HUES48 (cell line): Measurements from ENCODE around the gene GFPT2.

Experiments
- H3K27ac ChIP-seq: one replicate; pipeline ENCODE4 v1.7.0; 2013; ENCODE audit warnings: low read depth, low read length, inconsistent platforms
- H3K27me3 ChIP-seq: 2 replicates; pipeline ENCODE4 v1.6.1; 2013; ENCODE audit warnings: mild to moderate bottlenecking, low read length; ENCODE audit not compliant: control insufficient read depth, insufficient read depth
- H3K36me3 ChIP-seq: 2 replicates; pipeline ENCODE4 v1.6.1; 2013; ENCODE audit warnings: low read length; ENCODE audit not compliant: control insufficient read depth, insufficient read depth
- H3K4me1 ChIP-seq: 2 replicates; pipeline ENCODE4 v1.6.1; 2013; ENCODE audit warnings: mild to moderate bottlenecking, low read length; ENCODE audit not compliant: control insufficient read depth, insufficient read depth
- H3K4me3 ChIP-seq: 2 replicates; pipeline ENCODE4 v1.5.1; 2013; ENCODE audit warnings: mild to moderate bottlenecking, low read depth, low read length
- H3K9ac ChIP-seq: 2 replicates; pipeline ENCODE4 v1.6.1; 2013; ENCODE audit warnings: mild to moderate bottlenecking, low read depth, low read length, moderate library complexity
- H3K9me3 ChIP-seq: 2 replicates; pipeline ENCODE4 v1.6.1; 2013; ENCODE audit warnings: low read length; ENCODE audit not compliant: control insufficient read depth, insufficient read depth

Gene GFPT2

GRCh38 chr5:180330810-180331646 lies 22.1 kb downstream of the GFPT2 start:
- peaks cover 80% of the 10 kb centered on the region for H3K36me3 ChIP-seq
- 0 out of 2 replicates have a peak overlapping the region, but pooled peaks have one; percentile 8 for H3K4me3 ChIP-seq
- peaks cover 20% of the 10 kb centered on the region for H3K4me1 ChIP-seq
- H3K9ac ChIP-seq = peak overlapping the region; percentile 68; the same call in 1 of the 2 replicates
- H3K27me3 ChIP-seq = no peaks in the 10 kb centered on the region
- H3K9me3 ChIP-seq = no peaks in the 10 kb centered on the region
- peak overlapping the region; percentile 99 for H3K27ac ChIP-seq

DNA sequence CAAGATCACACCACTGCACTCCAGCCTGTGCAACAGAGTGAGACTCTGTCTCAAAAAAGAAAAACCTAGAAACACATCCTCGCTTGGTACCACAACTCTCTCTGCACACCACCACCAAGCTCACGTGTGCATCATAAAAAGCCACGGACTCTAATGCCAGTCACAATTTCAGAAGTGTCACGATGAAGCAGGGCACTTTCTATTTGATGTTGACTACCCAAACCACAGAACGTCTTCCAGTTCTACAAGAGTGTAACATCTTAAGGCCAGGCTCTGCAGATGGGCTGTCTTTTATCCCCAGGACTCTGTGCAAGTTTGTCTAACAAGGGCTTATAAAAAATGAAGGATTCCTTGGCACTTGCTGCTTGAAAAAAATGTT lies 22.9 kb downstream of the GFPT2 start:
- H3K27ac ChIP-seq = peak overlapping the region; percentile 99

DNA sequence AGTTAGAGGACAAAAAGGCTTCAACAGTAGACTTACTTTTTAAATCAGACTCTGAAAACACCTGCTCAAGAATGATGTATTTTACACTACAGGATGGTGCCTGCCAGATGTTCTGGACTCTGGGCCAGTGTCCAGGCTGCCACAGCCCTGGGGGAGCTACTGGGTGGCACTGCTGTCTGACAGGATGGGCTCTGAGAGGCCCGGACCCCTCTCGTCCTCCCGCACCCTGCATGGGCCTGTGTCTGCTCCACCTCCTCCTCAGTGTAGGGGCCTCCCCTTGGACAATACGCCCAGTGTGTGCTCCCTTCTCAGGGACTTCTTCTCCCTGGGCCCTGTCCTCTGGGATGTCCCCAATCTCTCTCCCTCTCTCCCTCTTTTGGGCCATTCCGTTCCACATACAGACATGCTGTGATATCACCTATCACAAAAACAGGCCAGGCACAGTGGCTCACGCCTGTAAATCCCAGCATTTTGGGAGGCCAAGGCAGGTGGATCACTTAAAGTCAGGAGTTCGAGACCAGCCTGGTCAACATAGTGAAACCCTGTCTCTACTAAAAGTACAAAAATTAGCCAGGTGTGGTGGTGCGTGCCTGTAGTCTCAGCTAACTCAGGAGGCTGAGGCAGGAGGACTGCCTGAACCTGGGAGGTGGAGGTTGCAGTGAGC lies 23.4 kb downstream of the GFPT2 start:
- H3K4me1 ChIP-seq = peaks cover 20% of the 10 kb centered on the region
- no peak overlapping the region for H3K9ac ChIP-seq
- H3K27ac ChIP-seq = no peak overlapping the region
- H3K9me3 ChIP-seq = no peaks in the 10 kb centered on the region
- H3K27me3 ChIP-seq = no peaks in the 10 kb centered on the region
- peaks cover 79% of the 10 kb centered on the region for H3K36me3 ChIP-seq
- H3K4me3 ChIP-seq = no peak overlapping the region

More for the DNA sequence above, 22.9 kb downstream of the GFPT2 start:
- H3K4me3 ChIP-seq = no peak overlapping the region
- H3K4me1 ChIP-seq = peaks cover 20% of the 10 kb centered on the region
- no peak overlapping the region for H3K9ac ChIP-seq
- H3K36me3 ChIP-seq = peaks cover 79% of the 10 kb centered on the region
- H3K27me3 ChIP-seq = no peaks in the 10 kb centered on the region
- no peaks in the 10 kb centered on the region for H3K9me3 ChIP-seq

- peaks cover 20% of the 10 kb centered on the region for H3K4me1 ChIP-seq
- peaks cover 79% of the 10 kb centered on the region for H3K36me3 ChIP-seq
- no peaks in the 10 kb centered on the region for H3K27me3 ChIP-seq
- H3K9ac ChIP-seq = no peak overlapping the region
- H3K9me3 ChIP-seq = no peaks in the 10 kb centered on the region
- peak overlapping the region; percentile 20 for H3K27ac ChIP-seq
- H3K4me3 ChIP-seq = no peak overlapping the region
These were observed 24.0 kb downstream of the GFPT2 start for GRCh38 chr5:180329138-180329435.

DNA sequence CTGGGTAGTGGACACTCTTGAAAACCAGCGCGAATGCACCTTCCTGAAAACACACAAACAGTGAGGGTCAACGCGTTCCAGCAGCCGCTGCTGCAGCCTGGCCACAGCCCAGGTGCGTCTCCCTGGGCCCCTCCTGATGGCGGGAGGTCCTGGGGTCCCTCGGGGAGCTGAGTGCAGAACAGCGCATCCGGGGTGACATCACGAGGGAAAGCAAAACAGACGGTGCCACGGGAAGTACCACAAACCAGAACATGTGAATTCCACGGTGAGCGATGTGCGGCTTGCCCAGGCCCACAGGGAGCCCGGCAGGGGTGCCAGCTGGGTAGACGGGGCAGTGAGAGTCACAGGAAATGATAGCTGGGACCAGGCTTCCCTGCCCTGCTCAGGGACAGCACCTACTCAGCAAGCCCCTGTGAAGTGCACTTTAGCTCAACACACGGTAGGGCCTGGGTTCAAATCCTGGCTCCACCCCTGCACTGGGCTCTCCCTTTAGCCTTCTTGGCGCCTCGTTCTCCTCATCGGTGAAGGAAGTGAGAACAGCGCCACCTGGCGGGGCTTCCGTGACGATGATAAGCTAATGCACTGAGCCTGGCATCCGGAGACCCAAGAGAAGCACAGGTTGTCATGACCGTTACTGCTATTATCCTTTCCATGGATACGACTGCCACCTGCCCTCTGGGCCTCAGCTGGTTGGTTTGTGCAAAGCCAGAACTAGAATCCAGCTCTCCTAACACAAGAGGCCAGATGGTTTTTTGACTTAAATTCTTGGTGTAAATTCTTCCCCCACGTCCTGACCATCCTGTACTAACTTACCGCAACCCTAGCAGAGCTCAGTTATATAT lies 24.6 kb downstream of the GFPT2 start:
- H3K36me3 ChIP-seq = peaks cover 79% of the 10 kb centered on the region
- H3K4me3 ChIP-seq = no peak overlapping the region
- H3K27ac ChIP-seq = peak overlapping the region; percentile 20
- peaks cover 20% of the 10 kb centered on the region for H3K4me1 ChIP-seq
- no peaks in the 10 kb centered on the region for H3K9me3 ChIP-seq
- H3K27me3 ChIP-seq = no peaks in the 10 kb centered on the region
- H3K9ac ChIP-seq = no peak overlapping the region

DNA sequence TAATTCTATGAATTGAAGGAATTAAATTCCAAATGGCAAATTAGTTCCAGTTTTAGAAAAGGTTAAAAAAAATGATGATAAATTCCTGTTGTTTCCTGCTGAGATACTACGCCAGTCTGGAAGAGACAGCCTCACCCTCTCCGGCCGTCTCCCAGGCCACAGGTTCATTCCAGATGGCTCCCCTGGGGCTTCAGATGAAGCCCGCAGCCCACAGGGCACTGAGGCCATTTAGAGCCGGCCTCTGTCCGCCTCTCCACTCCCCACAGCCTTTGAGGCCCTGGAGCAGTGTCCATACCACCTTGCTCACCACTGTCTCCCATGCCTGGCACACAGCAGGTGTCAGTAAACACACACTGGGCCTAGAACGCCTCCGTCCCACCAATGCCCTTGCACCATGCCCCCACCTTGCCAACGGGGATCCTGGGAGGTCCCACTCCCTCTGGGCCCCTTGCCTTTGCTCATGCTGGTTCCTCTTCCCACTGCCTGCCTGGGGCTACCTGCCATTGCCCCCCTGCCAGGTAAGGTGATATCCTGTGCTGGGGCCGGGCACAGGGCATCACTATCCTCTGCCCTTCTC lies 26.1 kb downstream of the GFPT2 start:
- no peaks in the 10 kb centered on the region for H3K9me3 ChIP-seq
- peaks cover 17% of the 10 kb centered on the region for H3K4me1 ChIP-seq
- H3K36me3 ChIP-seq = peaks cover 88% of the 10 kb centered on the region
- no peak overlapping the region for H3K9ac ChIP-seq
- no peak overlapping the region for H3K27ac ChIP-seq
- no peak overlapping the region for H3K4me3 ChIP-seq
- H3K27me3 ChIP-seq = no peaks in the 10 kb centered on the region

- Histone ChIP-seq H3K27me3 (no peaks in the 10 kb centered on the region), H3K4me3 (no peak overlapping the region), H3K9ac (no peak overlapping the region), H3K9me3 (no peaks in the 10 kb centered on the region), H3K4me1 (no peaks in the 10 kb centered on the region; the same call in 1 of the 2 replicates), H3K36me3 (peaks cover 91% of the 10 kb centered on the region), H3K27ac (peak overlapping the region; percentile 40)
These were observed 28.6 kb downstream of the GFPT2 start for GRCh38 chr5:180324601-180324950.

- peaks cover 91% of the 10 kb centered on the region for H3K36me3 ChIP-seq
- H3K27ac ChIP-seq = peak overlapping the region; percentile 5
- no peak overlapping the region for H3K9ac ChIP-seq
- H3K9me3 ChIP-seq = no peaks in the 10 kb centered on the region
- no peak overlapping the region for H3K4me3 ChIP-seq
- H3K4me1 ChIP-seq = no peaks in the 10 kb centered on the region; the same call in 1 of the 2 replicates
- no peaks in the 10 kb centered on the region for H3K27me3 ChIP-seq
These were observed 29.1 kb downstream of the GFPT2 start for GRCh38 chr5:180323941-180324600.

DNA sequence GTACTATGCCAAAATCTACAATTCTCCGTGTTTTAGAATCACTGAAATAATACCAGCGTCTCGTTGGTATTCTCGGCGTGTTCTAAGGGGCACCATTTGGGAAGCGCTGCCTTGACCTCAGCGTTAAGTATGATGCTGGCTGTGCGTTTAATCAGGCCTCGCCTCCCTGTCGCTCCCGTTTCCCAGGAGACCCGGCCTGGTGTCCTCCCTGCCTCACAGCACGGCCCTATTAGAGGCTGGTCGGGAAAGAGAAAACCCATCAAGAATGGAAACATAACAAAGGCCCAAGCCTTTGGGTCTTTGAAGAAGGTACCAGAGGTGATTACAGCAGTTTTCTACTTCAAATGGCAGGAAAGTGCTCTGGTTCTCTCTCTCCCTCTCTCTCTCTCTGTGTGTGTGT lies 30.0 kb downstream of the GFPT2 start:
- peaks cover 92% of the 10 kb centered on the region for H3K36me3 ChIP-seq

DNA sequence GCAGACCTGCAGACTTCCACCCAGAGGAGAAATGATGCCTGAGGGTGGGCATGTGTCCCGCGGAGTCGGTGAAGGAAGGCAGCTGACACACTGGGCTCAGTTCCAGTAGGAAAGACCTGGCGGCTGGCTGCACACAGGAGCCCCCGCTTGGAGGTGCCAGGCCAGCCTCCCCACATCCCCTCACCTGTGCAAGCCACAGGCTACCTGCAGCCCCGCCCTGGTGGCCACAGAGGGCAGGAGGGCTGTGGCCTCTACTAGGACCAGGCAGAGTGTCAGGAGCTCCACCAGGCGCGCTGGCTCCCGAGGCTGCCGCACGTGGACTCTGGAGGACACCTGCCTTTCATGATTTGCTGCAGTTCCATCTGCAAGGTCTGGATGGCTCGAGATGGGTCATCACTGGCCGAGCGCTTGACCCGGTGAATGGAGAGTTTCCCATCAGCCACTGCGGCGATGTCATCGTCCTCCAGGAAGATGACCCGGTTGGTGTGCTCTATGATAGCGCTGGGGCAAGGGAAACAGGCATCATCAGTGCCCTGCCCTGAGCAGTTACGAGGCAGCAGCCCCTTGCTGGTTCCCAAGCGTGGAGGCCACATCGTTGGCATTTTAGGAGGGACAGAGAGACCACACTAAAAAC lies 34.6 kb downstream of the GFPT2 start:
- H3K27ac ChIP-seq = no peak overlapping the region
- H3K27me3 ChIP-seq = no peaks in the 10 kb centered on the region
- peaks cover 89% of the 10 kb centered on the region for H3K36me3 ChIP-seq
- no peaks in the 10 kb centered on the region for H3K9me3 ChIP-seq
- H3K9ac ChIP-seq = no peak overlapping the region
- no peaks in the 10 kb centered on the region for H3K4me1 ChIP-seq
- no peak overlapping the region for H3K4me3 ChIP-seq

More for the DNA sequence above, 30.0 kb downstream of the GFPT2 start:
- Histone ChIP-seq H3K4me3 (no peak overlapping the region), H3K4me1 (no peaks in the 10 kb centered on the region; the same call in 1 of the 2 replicates), H3K9ac (no peak overlapping the region), H3K9me3 (no peaks in the 10 kb centered on the region), H3K27me3 (no peaks in the 10 kb centered on the region), H3K27ac (no peak overlapping the region)
